Smooth muscle cell (in vitro differentiated cells): ENCODE results near the gene KCNQ2. TPM values are rescaled to one million over a fixed set of nuclear protein-coding genes. Genes with fewer than 3 reads are reported as not detected.
A peak's percentile ranks its signal among the peaks of the same experiment; 100 is the strongest.

Source experiments
- DNase-seq: peaks from one replicate; lab custom pipeline; 2025; ENCODE audit not compliant: unreplicated experiment; lab: John Stamatoyannopoulos, UW
- H2AFZ ChIP-seq: fragments of 200-600 bp; sonication (generic); 2 replicates; pipeline ENCODE4 v1.6.0; 2016; ENCODE audit warnings: antibody characterized with exemption, low read depth, mild to moderate bottlenecking
- H3F3A ChIP-seq: fragments of 200-600 bp; sonication (generic); 2 replicates; pipeline ENCODE4 v1.6.0; 2017; ENCODE audit warnings: antibody characterized with exemption, low read depth
- H3K27ac ChIP-seq: fragments of 200-600 bp; sonication (generic); 2 replicates; pipeline ENCODE4 v1.5.1; 2016; ENCODE audit warnings: low read depth, mild to moderate bottlenecking
- H3K27me3 ChIP-seq: fragments of 200-600 bp; sonication (generic); 2 replicates; pipeline ENCODE4 v1.6.1; 2016; ENCODE audit warnings: low read depth, mild to moderate bottlenecking
- H3K36me3 ChIP-seq: fragments of 200-600 bp; sonication (generic); 2 replicates; pipeline ENCODE4 v1.5.1; 2016; ENCODE audit warnings: low read depth
- H3K4me1 ChIP-seq: fragments of 200-600 bp; sonication (generic); 2 replicates; pipeline ENCODE4 v1.5.1; 2016; ENCODE audit warnings: low read depth
- H3K4me2 ChIP-seq: fragments of 200-600 bp; sonication (generic); 2 replicates; pipeline ENCODE4 v1.6.0; 2016; ENCODE audit warnings: mild to moderate bottlenecking
- H3K4me3 ChIP-seq: fragments of 200-600 bp; sonication (generic); 2 replicates; pipeline ENCODE4 v1.5.1; 2016; ENCODE audit warnings: mild to moderate bottlenecking
- H3K79me2 ChIP-seq: fragments of 200-600 bp; sonication (generic); 2 replicates; pipeline ENCODE4 v1.6.0; 2016; ENCODE audit warnings: low read depth, mild to moderate bottlenecking
- H3K9ac ChIP-seq: fragments of 200-600 bp; sonication (generic); 2 replicates; pipeline ENCODE4 v1.6.0; 2016; ENCODE audit warnings: low read depth
- H3K9me3 ChIP-seq: fragments of 200-600 bp; sonication (generic); replicated peaks from 2 replicates; pipeline ENCODE4 v1.5.1; 2016; ENCODE audit warnings: low read depth
- H4K20me1 ChIP-seq: fragments of 200-600 bp; sonication (generic); 2 replicates; pipeline ENCODE4 v1.6.0; 2016; ENCODE audit warnings: low read depth
- CTCF ChIP-seq: fragments of 200-600 bp; sonication (generic); IDR thresholded peaks from 2 replicates; pipeline ENCODE4 v1.5.1; 2017; ENCODE audit warnings: borderline replicate concordance, mild to moderate bottlenecking, antibody characterized with exemption; ENCODE audit not compliant: insufficient read depth, poor library complexity, severe bottlenecking
- WGBS: methylation state at CpG from one replicate; pipeline ENCODE4 v1.1.7; 2016; ENCODE audit warnings: low lambda C conversion rate; 5-methylcytosine and 5-hydroxymethylcytosine counted together
- polyA plus RNA-seq: library from polyadenylated mRNA; unstranded; fragments of >200 nt; fragmentation: Nextera tagmentation; extraction: Ambion mirVana; gene quantifications from 2 replicates; pipeline ENCODE4 v1.2.1, GENCODE V29; 2016
- total RNA-seq: library from RNA; depleted of rRNA; stranded (reverse); fragments of >200 nt; gene quantifications from 2 replicates; pipeline ENCODE4 v1.2.3, GENCODE V29; 2014

The KCNQ2 gene
- total and polyA plus RNA-seq, 2 experiments from 2014 or later, result 5.1 to 5.7 TPM

- Histone ChIP-seq H3F3A (no peaks in the 10 kb centered on the region), H3K9ac (no peak overlapping the region), H4K20me1 (no peaks in the 10 kb centered on the region), H3K27ac (no peak overlapping the region), H3K9me3 (no peaks in the 10 kb centered on the region), H3K27me3 (no peaks in the 10 kb centered on the region), H3K36me3 (no peaks in the 10 kb centered on the region), H3K4me1 (no peaks in the 10 kb centered on the region), H3K4me3 (no peak overlapping the region), H2AFZ (no peak overlapping the region), H3K4me2 (peak overlapping the region; percentile 44), H3K79me2 (no peaks in the 10 kb centered on the region)
- TF ChIP-seq CTCF, result no peak
- 66% methylated on average over 22 of the region's 22 CpGs for WGBS
- DNase-seq, result no peak
These were observed 8.8 kb downstream of the KCNQ2 start for GRCh38 chr20:63463400-63464288.

DNA sequence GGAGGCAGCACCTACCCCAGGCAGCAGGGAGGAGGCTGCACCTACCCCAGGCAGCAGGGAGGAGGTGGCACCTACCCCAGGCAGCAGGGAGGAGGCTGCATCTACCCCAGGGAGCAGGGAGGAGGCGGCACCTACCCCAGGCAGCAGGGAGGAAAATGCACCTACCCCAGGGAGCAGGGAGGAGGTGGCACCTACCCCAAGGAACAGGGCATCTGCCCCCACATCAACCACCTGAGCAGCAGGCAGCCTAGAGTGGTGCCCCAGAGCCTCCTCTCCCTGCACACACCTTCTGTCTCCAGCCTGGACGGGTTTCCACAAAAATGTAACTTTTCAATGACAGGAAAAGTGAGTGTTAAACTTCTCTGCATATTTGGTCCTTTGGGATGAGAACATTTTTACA, 10.2 kb downstream of the KCNQ2 start:
- H3K27me3 ChIP-seq, result no peaks in the 10 kb centered on the region

GRCh38 chr20:63461104-63461763, 11.2 kb downstream of the KCNQ2 start:
- no peaks in the 10 kb centered on the region for H3K9me3 ChIP-seq
- H3K79me2 ChIP-seq, result no peaks in the 10 kb centered on the region
- H3K27ac ChIP-seq, result no peak overlapping the region
- 71% methylated on average over 21 of the region's 22 CpGs for WGBS
- no peaks in the 10 kb centered on the region for H3K27me3 ChIP-seq
- DNase-seq, result no peak
- no peak overlapping the region for H3K4me3 ChIP-seq
- H3F3A ChIP-seq, result no peaks in the 10 kb centered on the region
- H2AFZ ChIP-seq, result no peak overlapping the region
- no peaks in the 10 kb centered on the region for H3K36me3 ChIP-seq
- H4K20me1 ChIP-seq, result no peaks in the 10 kb centered on the region
- no peak for TF ChIP-seq CTCF
- no peak overlapping the region for H3K4me2 ChIP-seq
- no peak overlapping the region for H3K9ac ChIP-seq
- no peaks in the 10 kb centered on the region for H3K4me1 ChIP-seq

More for the DNA sequence above, 10.2 kb downstream of the KCNQ2 start:
- Histone ChIP-seq H3K4me3 (no peak overlapping the region), H3K9ac (no peak overlapping the region), H3K4me2 (no peak overlapping the region), H3F3A (no peaks in the 10 kb centered on the region), H3K27ac (no peak overlapping the region), H3K4me1 (no peaks in the 10 kb centered on the region), H3K9me3 (no peaks in the 10 kb centered on the region), H4K20me1 (no peaks in the 10 kb centered on the region), H3K79me2 (no peaks in the 10 kb centered on the region), H3K36me3 (no peaks in the 10 kb centered on the region), H2AFZ (no peak overlapping the region)
- DNase-seq, result no peak
- TF ChIP-seq CTCF, result no peak
- WGBS, result 91% methylated on average over 2 of the region's 2 CpGs

DNA sequence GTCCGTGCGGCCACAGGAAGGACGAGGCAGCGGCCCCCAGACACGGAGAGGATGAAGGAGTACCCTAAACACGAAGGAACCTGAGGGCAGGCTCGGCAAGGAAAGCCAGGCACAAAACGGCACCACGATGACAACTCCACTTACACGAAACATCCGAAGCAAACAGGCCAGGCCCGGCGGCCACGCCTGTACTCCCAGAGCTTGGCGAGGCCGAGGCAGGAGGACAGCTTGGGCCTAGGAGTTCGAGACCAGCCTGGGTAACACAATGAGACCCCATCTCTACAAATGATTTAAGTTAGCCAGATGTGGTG, 13.4 kb downstream of the KCNQ2 start:
- no peak overlapping the region for H3K9ac ChIP-seq
- H3K27me3 ChIP-seq, result no peaks in the 10 kb centered on the region
- 90% methylated on average over 17 of the region's 17 CpGs for WGBS
- TF ChIP-seq CTCF, result no peak
- H3K27ac ChIP-seq, result no peak overlapping the region
- DNase-seq, result no peak
- peaks cover 10% of the 10 kb centered on the region for H3K4me1 ChIP-seq
- no peak overlapping the region for H3K4me3 ChIP-seq
- no peak overlapping the region for H2AFZ ChIP-seq
- H3K36me3 ChIP-seq, result no peaks in the 10 kb centered on the region
- no peaks in the 10 kb centered on the region for H4K20me1 ChIP-seq
- no peaks in the 10 kb centered on the region for H3F3A ChIP-seq
- H3K9me3 ChIP-seq, result no peaks in the 10 kb centered on the region
- no peak overlapping the region for H3K4me2 ChIP-seq
- no peaks in the 10 kb centered on the region for H3K79me2 ChIP-seq
